NCI-H748 treated with DMSO at 0.1 percent for 48 hours (cell line): ENCODE measurements around the gene TOR1AIP2.
"Not testable (repeated sequence)": the region's sequence is repeated elsewhere in the genome, so short reads cannot be mapped to it uniquely, and the experiment has no call there.

Source experiments
- DNase-seq: peaks from one replicate; lab custom pipeline; 2025; lab: John Stamatoyannopoulos, UW

The TOR1AIP2 gene

GRCh38 chr1:179875596-179876299 is 1.9 kb downstream of the TOR1AIP2 start:
- DNase-seq: no peak

- DNase-seq: no peak
These were observed 4.2 kb downstream of the TOR1AIP2 start for GRCh38 chr1:179873438-179873851.

GRCh38 chr1:179872558-179872957 is 5.0 kb downstream of the TOR1AIP2 start:
- DNase-seq: no peak

- DNase-seq: no peak
These were observed 5.7 kb downstream of the TOR1AIP2 start for GRCh38 chr1:179871940-179872339.

- DNase-seq: no peak
These were observed 6.7 kb downstream of the TOR1AIP2 start for GRCh38 chr1:179870870-179871269.

- DNase-seq: peak; percentile 4
These were observed 9.9 kb downstream of the TOR1AIP2 start for GRCh38 chr1:179867493-179868330.

GRCh38 chr1:179866616-179867015 is 11.0 kb downstream of the TOR1AIP2 start:
- DNase-seq: no peak

GRCh38 chr1:179865377-179865776 is 12.2 kb downstream of the TOR1AIP2 start:
- no peak for DNase-seq

GRCh38 chr1:179860652-179861051 is 17.0 kb downstream of the TOR1AIP2 start:
- DNase-seq: no peak

- DNase-seq: no peak
These were observed 20.6 kb downstream of the TOR1AIP2 start for GRCh38 chr1:179857009-179857408.

GRCh38 chr1:179856296-179856695 is 21.3 kb downstream of the TOR1AIP2 start:
- DNase-seq: no peak

GRCh38 chr1:179855831-179856230 is 21.8 kb downstream of the TOR1AIP2 start:
- DNase-seq: not testable (repeated sequence)

- DNase-seq: no peak
These were observed 24.5 kb downstream of the TOR1AIP2 start for GRCh38 chr1:179853102-179853501.

- no peak for DNase-seq
These were observed 29.4 kb downstream of the TOR1AIP2 start for GRCh38 chr1:179848233-179848632.

GRCh38 chr1:179840107-179840506 is 37.5 kb downstream of the TOR1AIP2 start:
- no peak for DNase-seq

- not testable (repeated sequence) for DNase-seq
These were observed 40.7 kb downstream of the TOR1AIP2 start for GRCh38 chr1:179836686-179837445.

- DNase-seq: no peak
These were observed 45.5 kb downstream of the TOR1AIP2 start for GRCh38 chr1:179831852-179832699.

GRCh38 chr1:179831225-179831624 is 46.4 kb downstream of the TOR1AIP2 start:
- peak; percentile 21 for DNase-seq

- no peak for DNase-seq
These were observed 49.0 kb downstream of the TOR1AIP2 start for GRCh38 chr1:179828554-179829110.

GRCh38 chr1:179826626-179827280 is 50.9 kb downstream of the TOR1AIP2 start:
- no peak for DNase-seq
